HT-29 (cell line): ENCODE measurements around the gene ANKRD36. TPM values are rescaled to one million over a fixed set of nuclear protein-coding genes. Genes with fewer than 3 reads are reported as not detected.
"Not testable (repeated sequence)": the region's sequence is repeated elsewhere in the genome, so short reads cannot be mapped to it uniquely, and the experiment has no call there.

Experiments
- DNase-seq: peaks from one replicate; pipeline ENCODE4 v3.0.0-alpha.2; 2015; ENCODE audit warnings: low spot score
- small RNA-seq: library from RNA; depleted of rRNA; stranded (forward); fragments of <200 nt; gene quantifications from one replicate; pipeline ENCODE3, GENCODE V24; 2014
- total RNA-seq: library from RNA; depleted of rRNA; stranded (reverse); fragments of >200 nt; shearing (Covaris generic); gene quantifications from 2 replicates; pipeline ENCODE4 v1.2.3, GENCODE V29; 2014; rRNA removed

ANKRD36 gene
- total RNA-seq, 1 experiment from 2014 or later = 6.2 TPM

DNA sequence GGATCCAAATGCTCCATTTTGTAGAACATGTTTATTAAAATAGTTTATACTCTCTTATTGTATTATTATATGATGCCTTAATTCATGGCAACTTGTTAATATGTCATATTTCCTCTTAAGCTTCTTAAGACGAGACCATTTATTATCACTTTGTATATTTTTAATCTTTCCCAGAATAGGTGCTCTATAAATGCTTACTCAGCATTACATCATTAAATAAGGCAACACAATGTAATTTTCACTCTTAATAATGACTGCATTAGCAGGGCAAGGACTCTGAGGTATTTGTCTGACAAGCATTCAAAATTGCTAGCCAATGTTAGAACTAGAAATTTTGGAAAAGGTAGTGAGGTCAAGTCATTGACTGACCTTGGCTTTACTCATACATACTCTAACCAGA, 180.7 kb downstream of the ANKRD36 start:
- DNase-seq = not testable (repeated sequence)

Small RNA genes within 50 kb of the gene (small RNA-seq; reads per million reads assigned to genes)
- not detected for gene RN7SL313P

Other genes with a start within 250 kb of the ANKRD36 start
- 8.6 and 8.8 TPM in 2 replicates for gene SEMA4C, start 243.1 kb upstream of the ANKRD36 start, total RNA-seq
- gene FAM178B, start 126.6 kb upstream of the ANKRD36 start, total RNA-seq = not detected in 2 replicates
- gene FAHD2B, start 18.3 kb upstream of the ANKRD36 start, total RNA-seq = 3.3 and 4.1 TPM in 2 replicates